ENCODE measurements around the gene GRP.

DNA sequence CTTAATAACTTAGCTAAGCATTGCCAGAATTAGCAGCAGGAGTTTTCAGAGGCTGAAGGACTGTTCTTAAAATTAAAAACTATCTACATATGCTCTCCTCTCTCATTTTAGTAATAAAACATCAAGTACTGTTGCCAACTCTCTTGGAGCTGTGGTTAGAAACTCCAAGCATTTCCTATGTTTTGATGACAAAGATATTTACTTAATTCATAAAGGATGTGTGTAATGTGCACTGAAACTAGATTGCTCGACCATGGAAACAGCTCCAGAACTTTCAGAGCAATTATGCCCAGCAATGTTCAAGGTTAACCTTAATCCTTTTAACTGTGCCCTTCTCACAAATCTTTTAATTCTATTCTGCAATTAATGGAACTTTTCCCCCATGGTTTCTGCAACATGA, 8.4 kb downstream of the GRP start:
- TF ChIP-seq, protein P1, sequence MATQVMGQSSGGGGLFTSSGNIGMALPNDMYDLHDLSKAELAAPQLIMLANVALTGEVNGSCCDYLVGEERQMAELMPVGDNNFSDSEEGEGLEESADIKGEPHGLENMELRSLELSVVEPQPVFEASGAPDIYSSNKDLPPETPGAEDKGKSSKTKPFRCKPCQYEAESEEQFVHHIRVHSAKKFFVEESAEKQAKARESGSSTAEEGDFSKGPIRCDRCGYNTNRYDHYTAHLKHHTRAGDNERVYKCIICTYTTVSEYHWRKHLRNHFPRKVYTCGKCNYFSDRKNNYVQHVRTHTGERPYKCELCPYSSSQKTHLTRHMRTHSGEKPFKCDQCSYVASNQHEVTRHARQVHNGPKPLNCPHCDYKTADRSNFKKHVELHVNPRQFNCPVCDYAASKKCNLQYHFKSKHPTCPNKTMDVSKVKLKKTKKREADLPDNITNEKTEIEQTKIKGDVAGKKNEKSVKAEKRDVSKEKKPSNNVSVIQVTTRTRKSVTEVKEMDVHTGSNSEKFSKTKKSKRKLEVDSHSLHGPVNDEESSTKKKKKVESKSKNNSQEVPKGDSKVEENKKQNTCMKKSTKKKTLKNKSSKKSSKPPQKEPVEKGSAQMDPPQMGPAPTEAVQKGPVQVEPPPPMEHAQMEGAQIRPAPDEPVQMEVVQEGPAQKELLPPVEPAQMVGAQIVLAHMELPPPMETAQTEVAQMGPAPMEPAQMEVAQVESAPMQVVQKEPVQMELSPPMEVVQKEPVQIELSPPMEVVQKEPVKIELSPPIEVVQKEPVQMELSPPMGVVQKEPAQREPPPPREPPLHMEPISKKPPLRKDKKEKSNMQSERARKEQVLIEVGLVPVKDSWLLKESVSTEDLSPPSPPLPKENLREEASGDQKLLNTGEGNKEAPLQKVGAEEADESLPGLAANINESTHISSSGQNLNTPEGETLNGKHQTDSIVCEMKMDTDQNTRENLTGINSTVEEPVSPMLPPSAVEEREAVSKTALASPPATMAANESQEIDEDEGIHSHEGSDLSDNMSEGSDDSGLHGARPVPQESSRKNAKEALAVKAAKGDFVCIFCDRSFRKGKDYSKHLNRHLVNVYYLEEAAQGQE (IDR thresholded peaks at IDR 0.05) = no peak
- TF ChIP-seq, protein P2, sequence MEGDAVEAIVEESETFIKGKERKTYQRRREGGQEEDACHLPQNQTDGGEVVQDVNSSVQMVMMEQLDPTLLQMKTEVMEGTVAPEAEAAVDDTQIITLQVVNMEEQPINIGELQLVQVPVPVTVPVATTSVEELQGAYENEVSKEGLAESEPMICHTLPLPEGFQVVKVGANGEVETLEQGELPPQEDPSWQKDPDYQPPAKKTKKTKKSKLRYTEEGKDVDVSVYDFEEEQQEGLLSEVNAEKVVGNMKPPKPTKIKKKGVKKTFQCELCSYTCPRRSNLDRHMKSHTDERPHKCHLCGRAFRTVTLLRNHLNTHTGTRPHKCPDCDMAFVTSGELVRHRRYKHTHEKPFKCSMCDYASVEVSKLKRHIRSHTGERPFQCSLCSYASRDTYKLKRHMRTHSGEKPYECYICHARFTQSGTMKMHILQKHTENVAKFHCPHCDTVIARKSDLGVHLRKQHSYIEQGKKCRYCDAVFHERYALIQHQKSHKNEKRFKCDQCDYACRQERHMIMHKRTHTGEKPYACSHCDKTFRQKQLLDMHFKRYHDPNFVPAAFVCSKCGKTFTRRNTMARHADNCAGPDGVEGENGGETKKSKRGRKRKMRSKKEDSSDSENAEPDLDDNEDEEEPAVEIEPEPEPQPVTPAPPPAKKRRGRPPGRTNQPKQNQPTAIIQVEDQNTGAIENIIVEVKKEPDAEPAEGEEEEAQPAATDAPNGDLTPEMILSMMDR (IDR thresholded peaks at IDR 0.05; ENCODE audit: low read depth, low read length, missing input control) = no peak
- TF ChIP-seq YY1 (IDR thresholded peaks at IDR 0.05) = no peak
- TF ChIP-seq ZBTB33 (IDR thresholded peaks at IDR 0.05) = no peak
- TF ChIP-seq RAD21 (IDR thresholded peaks at IDR 0.05) = no peak
- TF ChIP-seq SP1 (IDR thresholded peaks at IDR 0.05) = no peak
